Measurements from ENCODE around the gene CTH. TPM values are rescaled to one million over a fixed set of nuclear protein-coding genes. Genes with fewer than 3 reads are reported as not detected.

CTH gene
- total and polyA plus RNA-seq, 12 donors = 1.5 to 3.4 (median 1.9) TPM

GRCh38 chr1:70420320-70420719 is 9.3 kb downstream of the CTH start:
- TF ChIP-seq, protein P1, sequence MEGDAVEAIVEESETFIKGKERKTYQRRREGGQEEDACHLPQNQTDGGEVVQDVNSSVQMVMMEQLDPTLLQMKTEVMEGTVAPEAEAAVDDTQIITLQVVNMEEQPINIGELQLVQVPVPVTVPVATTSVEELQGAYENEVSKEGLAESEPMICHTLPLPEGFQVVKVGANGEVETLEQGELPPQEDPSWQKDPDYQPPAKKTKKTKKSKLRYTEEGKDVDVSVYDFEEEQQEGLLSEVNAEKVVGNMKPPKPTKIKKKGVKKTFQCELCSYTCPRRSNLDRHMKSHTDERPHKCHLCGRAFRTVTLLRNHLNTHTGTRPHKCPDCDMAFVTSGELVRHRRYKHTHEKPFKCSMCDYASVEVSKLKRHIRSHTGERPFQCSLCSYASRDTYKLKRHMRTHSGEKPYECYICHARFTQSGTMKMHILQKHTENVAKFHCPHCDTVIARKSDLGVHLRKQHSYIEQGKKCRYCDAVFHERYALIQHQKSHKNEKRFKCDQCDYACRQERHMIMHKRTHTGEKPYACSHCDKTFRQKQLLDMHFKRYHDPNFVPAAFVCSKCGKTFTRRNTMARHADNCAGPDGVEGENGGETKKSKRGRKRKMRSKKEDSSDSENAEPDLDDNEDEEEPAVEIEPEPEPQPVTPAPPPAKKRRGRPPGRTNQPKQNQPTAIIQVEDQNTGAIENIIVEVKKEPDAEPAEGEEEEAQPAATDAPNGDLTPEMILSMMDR (IDR thresholded peaks at IDR 0.05) = no peak
- DNase-seq (no peak), ATAC-seq (no peak)
- no peaks in the 10 kb centered on the region for H3K27me3 ChIP-seq
- intact Hi-C loops (cut with DNase I) = no loop called here
- H3K9me3 ChIP-seq = no peaks in the 10 kb centered on the region
- no peak overlapping the region for H3K27ac ChIP-seq
- peaks cover 0 to 67% (median 10%) of the 10 kb centered on the region in 9 donors for H3K36me3 ChIP-seq
- H3K4me3 ChIP-seq = no peak overlapping the region
- no peaks in the 10 kb centered on the region for H3K4me1 ChIP-seq
- WGBS, 2 donors = 89 to 94% methylated on average over 4 of the region's 4 CpGs

- WGBS, 2 donors = 73 to 74% methylated on average over 7 of the region's 7 CpGs
- H3K36me3 ChIP-seq = peaks cover 0 to 66% (median 0%) of the 10 kb centered on the region in 9 donors
- H3K4me1 ChIP-seq = no peaks in the 10 kb centered on the region
- H3K27ac ChIP-seq = no peak overlapping the region
- H3K27me3 ChIP-seq = no peaks in the 10 kb centered on the region
- H3K4me3 ChIP-seq = no peak overlapping the region
- no peaks in the 10 kb centered on the region for H3K9me3 ChIP-seq
- no peak for ATAC-seq
- no peak for DNase-seq
- intact Hi-C loops (cut with DNase I) = no loop called here
- TF ChIP-seq, protein P1 (IDR thresholded peaks at IDR 0.05) = no peak
Observed at GRCh38 chr1:70426154-70427131, 15.4 kb downstream of the CTH start.

DNA sequence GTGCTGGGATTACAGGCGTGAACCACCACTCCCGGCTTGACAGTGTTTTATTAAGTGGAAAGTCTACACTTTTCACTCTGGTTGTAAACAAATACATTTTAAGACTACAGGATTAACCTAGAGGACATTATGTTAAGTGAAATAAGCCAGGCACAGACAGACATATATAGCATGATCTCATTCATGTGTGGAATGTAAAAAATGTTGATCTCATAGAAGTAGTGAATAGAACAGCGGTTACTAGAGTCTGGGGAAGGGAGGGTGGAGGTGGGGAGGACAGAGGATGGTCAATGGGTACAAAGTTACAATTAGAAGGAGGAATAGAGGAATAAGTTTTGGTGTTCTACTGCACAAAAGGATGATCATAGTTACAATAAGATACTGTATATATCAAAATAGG is 16.9 kb downstream of the CTH start:
- Histone ChIP-seq H3K36me3 (peaks cover 0 to 73% (median 6%) of the 10 kb centered on the region in 9 donors), H3K4me3 (no peak overlapping the region), H3K27me3 (no peaks in the 10 kb centered on the region), H3K27ac (no peak overlapping the region), H3K9me3 (no peaks in the 10 kb centered on the region), H3K4me1 (no peaks in the 10 kb centered on the region)
- 66 to 78% methylated on average over 3 of the region's 3 CpGs for WGBS, 2 donors
- DNase-seq (no peak), ATAC-seq (no peak)
- intact Hi-C loops (cut with DNase I) = no loop called here
- TF ChIP-seq, protein P1 (IDR thresholded peaks at IDR 0.05) = no peak

- no peak for ATAC-seq
- Histone ChIP-seq H3K36me3 (peaks cover 0 to 77% (median 9%) of the 10 kb centered on the region in 9 donors), H3K9me3 (no peaks in the 10 kb centered on the region), H3K4me1 (no peaks in the 10 kb centered on the region), H3K27me3 (no peaks in the 10 kb centered on the region), H3K27ac (no peak overlapping the region), H3K4me3 (no peak overlapping the region)
- DNase-seq = no peak
- TF ChIP-seq, protein P1 (IDR thresholded peaks at IDR 0.05) = no peak
- WGBS, 2 donors = 94% methylated on average over 2 of the region's 2 CpGs
- intact Hi-C loops (cut with DNase I) = no loop called here
Observed at GRCh38 chr1:70429219-70429618, 18.2 kb downstream of the CTH start.

Data from heart right ventricle (tissue), 16 donors.